HCT116 (cell line): Measurements from ENCODE around the gene SLC22A23. TPM values are rescaled to one million over a fixed set of nuclear protein-coding genes. Genes with fewer than 3 reads are reported as not detected.
A peak's percentile ranks its signal among the peaks of the same experiment; 100 is the strongest.

Experiments
- ATAC-seq: fragments of 200-7000 bp; cut with Tn5 transposase; 2 replicates; pipeline ENCODE4 v1.9.1; 2020; ENCODE audit warnings: mild to moderate bottlenecking, moderate library complexity
- BruUV-seq: library from RNA; stranded (reverse); fragments of 400-500 nt; replicated peaks from 2 replicates; lab custom pipeline; 2021; lab: Mats Ljungman, UMichigan
- CTCF ChIA-PET: fragments of 300-600 bp; sonication (Branson Sonifier 250); formaldehyde crosslinking; loops from one replicate; lab custom pipeline; 2021; ENCODE audit warnings: antibody characterized with exemption; lab: Charles Lee
- POLR2A ChIA-PET: fragments of 300-600, 350-600 bp; sonication (Branson Sonifier 250); formaldehyde crosslinking; loops from one replicate; lab custom pipeline; 2021; ENCODE audit warnings: antibody characterized with exemption; lab: Charles Lee
- RAD21 ChIA-PET, 2 experiments: fragments of 300-600 bp; sonication (Branson Sonifier 250); formaldehyde crosslinking; loops; one replicate each; lab custom pipeline; 2023; ENCODE audit warnings: low total read pairs in 2 of 2; ENCODE audit not compliant: uncharacterized antibody in 2 of 2, unreplicated experiment in 2 of 2, low non-redundant PET in 1 of 2; lab: Charles Lee
- DNase-seq: peaks from one replicate; pipeline ENCODE4 v3.0.0-alpha.2; 2010; ENCODE audit warnings: low read depth, low spot score
- H2AFZ ChIP-seq: fragments of 200-600 bp; shearing (Covaris generic), sonication (generic); 2 replicates; pipeline ENCODE4 v1.6.1; 2017; ENCODE audit warnings: low read depth, mixed run types, mixed read lengths, antibody characterized with exemption, low read length; ENCODE audit not compliant: poor library complexity, severe bottlenecking
- H3K27ac ChIP-seq: 2 replicates; pipeline ENCODE4 v1.5.1; 2012; ENCODE audit warnings: low read depth, low read length
- H3K27me3 ChIP-seq: fragments of 200-600 bp; sonication (generic); 2 replicates; pipeline ENCODE4 v1.6.1; 2016; ENCODE audit warnings: mixed run types, low read length, mixed read lengths; ENCODE audit not compliant: insufficient read depth
- H3K36me3 ChIP-seq, 2 experiments: fragments of 200-500 bp in 1 of 2; fragments of 200-600 bp in 1 of 2; sonication (Bioruptor generic) in 1 of 2; sonication (generic) in 1 of 2; 2 replicates each; pipeline versions ENCODE4 v1.5.1 to v1.6.1; 2014 to 2016; ENCODE audit warnings: low read length in 2 of 2, inconsistent platforms in 1 of 2, mixed read lengths in 1 of 2, mixed run types in 1 of 2; ENCODE audit not compliant: insufficient read depth in 2 of 2, control insufficient read depth in 1 of 2
- H3K4me1 ChIP-seq, 2 experiments: fragments of 200-600 bp in 1 of 2; sonication (generic) in 1 of 2; 2 replicates each; pipeline versions ENCODE4 v1.5.1 to v1.6.1; 2012 to 2017; ENCODE audit warnings: low read length in 2 of 2, inconsistent platforms in 1 of 2, mild to moderate bottlenecking in 1 of 2, mixed read lengths in 1 of 2, mixed run types in 1 of 2, moderate library complexity in 1 of 2; ENCODE audit not compliant: insufficient read depth in 2 of 2, control insufficient read depth in 1 of 2
- H3K4me2 ChIP-seq: fragments of 200-600 bp; sonication (generic); 2 replicates; pipeline ENCODE4 v1.6.1; 2017; ENCODE audit warnings: mixed run types, low read length, mixed read lengths
- H3K4me3 ChIP-seq, 2 experiments: fragments of 200-600 bp in 1 of 2; sonication (generic) in 1 of 2; replicated peaks in 1 of 2; 2 replicates each; pipeline ENCODE4 v1.5.1; 2011 to 2016; ENCODE audit warnings: low read length in 2 of 2, control low read depth in 1 of 2, low read depth in 1 of 2, mild to moderate bottlenecking in 1 of 2, mixed read lengths in 1 of 2, mixed run types in 1 of 2
- H3K79me2 ChIP-seq: fragments of 200-600 bp; sonication (generic); 2 replicates; pipeline ENCODE4 v1.6.1; 2017; ENCODE audit warnings: mild to moderate bottlenecking, mixed run types, low read length, moderate library complexity, mixed read lengths; ENCODE audit not compliant: insufficient read depth
- H3K9ac ChIP-seq: fragments of 200-600 bp; sonication (generic); 2 replicates; pipeline ENCODE4 v1.6.1; 2016; ENCODE audit warnings: low read length, mixed read lengths
- H3K9me2 ChIP-seq: fragments of 200-600 bp; sonication (generic), shearing (Covaris generic); 2 replicates; pipeline ENCODE4 v1.6.1; 2017; ENCODE audit warnings: mixed run types, mild to moderate bottlenecking, moderate library complexity; ENCODE audit not compliant: insufficient read depth
- H3K9me3 ChIP-seq, 2 experiments: fragments of 200-500 bp in 1 of 2; fragments of 200-600 bp in 1 of 2; sonication (Bioruptor generic) in 1 of 2; sonication (generic) in 1 of 2; 2 replicates each; pipeline ENCODE4 v1.6.1; 2014 to 2017; ENCODE audit warnings: low read length in 2 of 2, mixed read lengths in 2 of 2, inconsistent platforms in 1 of 2, low read depth in 1 of 2, mild to moderate bottlenecking in 1 of 2, mixed run types in 1 of 2, moderate library complexity in 1 of 2; ENCODE audit not compliant: control insufficient read depth in 1 of 2, insufficient read depth in 1 of 2
- H4K20me1 ChIP-seq: fragments of 200-600 bp; sonication (generic), shearing (Covaris generic); 2 replicates; pipeline ENCODE4 v1.6.1; 2017; ENCODE audit warnings: mixed run types, mild to moderate bottlenecking, moderate library complexity; ENCODE audit not compliant: insufficient read depth
- ATF3 ChIP-seq: IDR thresholded peaks from 2 replicates; pipeline ENCODE4 v1.6.1; 2012
- CBX3 ChIP-seq: IDR thresholded peaks from 2 replicates; pipeline ENCODE4 v1.6.1; 2012; ENCODE audit warnings: low read depth
- CEBPB ChIP-seq: IDR thresholded peaks from 2 replicates; pipeline ENCODE4 v1.6.1; 2012; ENCODE audit warnings: low read depth
- CTCF ChIP-seq, 3 experiments: fragments of 200-600 bp in 1 of 3; sonication (generic) in 1 of 3; IDR thresholded peaks in 2 of 3; conservative IDR thresholded peaks in 1 of 3; 2 replicates each; pipeline ENCODE4 v1.5.1; 2012 to 2017; ENCODE audit warnings: low read depth in 2 of 3, low read length in 2 of 3, antibody characterized with exemption in 1 of 3, borderline replicate concordance in 1 of 3, control low read depth in 1 of 3, mild to moderate bottlenecking in 1 of 3, mixed read lengths in 1 of 3, mixed run types in 1 of 3, moderate library complexity in 1 of 3; ENCODE audit not compliant: insufficient read depth in 1 of 3
- EGR1 ChIP-seq: IDR thresholded peaks from 2 replicates; pipeline ENCODE4 v1.6.1; 2012; ENCODE audit warnings: low read depth
- ELF1 ChIP-seq: IDR thresholded peaks from 2 replicates; pipeline ENCODE4 v1.6.1; 2012; ENCODE audit warnings: low read depth, borderline replicate concordance
- FOSL1 ChIP-seq: IDR thresholded peaks from 2 replicates; pipeline ENCODE4 v1.6.1; 2012; ENCODE audit warnings: low read depth
- JUND ChIP-seq: IDR thresholded peaks from 2 replicates; pipeline ENCODE4 v1.6.1; 2012
- MAX ChIP-seq: IDR thresholded peaks from 2 replicates; pipeline ENCODE4 v1.6.1; 2012
- POLR2A ChIP-seq: IDR thresholded peaks from 2 replicates; pipeline ENCODE4 v1.7.0; 2011; ENCODE audit warnings: borderline replicate concordance; ENCODE audit not compliant: insufficient read depth, insufficient read length; ENCODE audit errors: extremely low read depth
- POLR2AphosphoS5 ChIP-seq: IDR thresholded peaks from 2 replicates; pipeline ENCODE4 v1.6.1; 2011; ENCODE audit warnings: mild to moderate bottlenecking, low read depth, low read length, moderate library complexity
- SIN3A ChIP-seq: IDR thresholded peaks from 2 replicates; pipeline ENCODE4 v1.6.1; 2012; ENCODE audit warnings: low read depth
- SP1 ChIP-seq: IDR thresholded peaks from 2 replicates; pipeline ENCODE4 v1.6.1; 2012; ENCODE audit warnings: low read depth
- TCF7L2 ChIP-seq: IDR thresholded peaks from 2 replicates; pipeline ENCODE4 v1.7.0; 2011; ENCODE audit warnings: borderline replicate concordance, inconsistent platforms; ENCODE audit not compliant: insufficient read depth, insufficient read length; ENCODE audit errors: extremely low read depth
- YY1 ChIP-seq: IDR thresholded peaks from 2 replicates; pipeline ENCODE4 v1.6.1; 2011; ENCODE audit warnings: low read length, low read depth, moderate library complexity, mild to moderate bottlenecking; ENCODE audit not compliant: insufficient replicate concordance; ENCODE audit errors: extremely low read depth
- ZFX ChIP-seq: fragments of 450-650 bp; IDR thresholded peaks from 2 replicates; pipeline ENCODE4 v1.6.1; 2017
- intact Hi-C: fragments of 100-400 bp; cut with micrococcal nuclease; formaldehyde crosslinking; loops from 2 replicates; pipeline ENCODE4 v1.10.0; 2022
- total RNA-seq: library from RNA; stranded (reverse); gene quantifications from one replicate; pipeline ENCODE4 v1.2.1, GENCODE V29; 2021; ENCODE audit not compliant: unreplicated experiment

SLC22A23 gene
- total RNA-seq, 1 experiment from 2014 or later, result 11.5 TPM

- BruUV-seq, result TSS peak; percentile 39
Observed at GRCh38 chr6:3323148-3323547, 133.7 kb downstream of the SLC22A23 start.

More at GRCh38 chr6:3323148-3323547, 133.7 kb downstream of the SLC22A23 start:
- peaks cover 0 to 10% of the 10 kb centered on the region in 2 experiments; a peak in 1 of 4 replicates for H3K4me1 ChIP-seq
- H3K9me3 ChIP-seq, result no peaks in the 10 kb centered on the region
- no peaks in the 10 kb centered on the region for H3K27me3 ChIP-seq
- no peak overlapping the region for H3K4me2 ChIP-seq
- intact Hi-C loops, result no loop called here
- CTCF ChIA-PET, result no interaction called here
- H3K27ac ChIP-seq, result no peak overlapping the region
- no peaks in the 10 kb centered on the region for H3K79me2 ChIP-seq
- RAD21 ChIA-PET, result no interaction called here
- ATAC-seq (no peak), DNase-seq (no peak)
- H3K36me3 ChIP-seq, result no peaks in the 10 kb centered on the region
- POLR2A ChIA-PET, result no interaction called here
- no peaks in the 10 kb centered on the region for H4K20me1 ChIP-seq
- H2AFZ ChIP-seq, result no peak overlapping the region
- H3K9ac ChIP-seq, result no peak overlapping the region
- TF ChIP-seq JUND, result no peak
- TF ChIP-seq SP1, result no peak
- TF ChIP-seq YY1, result no peak
- TF ChIP-seq CTCF (IDR thresholded peaks at IDR 0.05 in 2 of 3, conservative IDR thresholded peaks at IDR 0.05 in 1 of 3; ENCODE audit: borderline replicate concordance in 1 of 3, insufficient read depth in 1 of 3, low read depth in 2 of 3, low read length in 2 of 3), result no peak
- TF ChIP-seq FOSL1, result no peak
- no peak for TF ChIP-seq CBX3
- TF ChIP-seq TCF7L2, result no peak
- TF ChIP-seq ATF3, result no peak
- TF ChIP-seq POLR2AphosphoS5, result no peak
- no peak for TF ChIP-seq POLR2A
- no peak for TF ChIP-seq MAX
- TF ChIP-seq EGR1, result no peak
- no peak for TF ChIP-seq CEBPB
- TF ChIP-seq ZFX, result no peak
- no peak for TF ChIP-seq SIN3A
- TF ChIP-seq ELF1, result no peak
- no peak overlapping the region for H3K4me3 ChIP-seq
- H3K9me2 ChIP-seq, result no peaks in the 10 kb centered on the region
